Activated CD4-positive, alpha-beta T cell treated with anti-CD3 and anti-CD28 coated beads for 4 hours (primary cell): ENCODE measurements around the gene TIMMDC1.
A peak's percentile ranks its signal among the peaks of the same experiment; 100 is the strongest.
"Not testable (repeated sequence)": the region's sequence is repeated elsewhere in the genome, so short reads cannot be mapped to it uniquely, and the experiment has no call there.

Experiments used
- DNase-seq, 2 donors: peaks; one replicate each; pipeline ENCODE4 v3.0.0-alpha.2; 2020

The TIMMDC1 gene

DNA sequence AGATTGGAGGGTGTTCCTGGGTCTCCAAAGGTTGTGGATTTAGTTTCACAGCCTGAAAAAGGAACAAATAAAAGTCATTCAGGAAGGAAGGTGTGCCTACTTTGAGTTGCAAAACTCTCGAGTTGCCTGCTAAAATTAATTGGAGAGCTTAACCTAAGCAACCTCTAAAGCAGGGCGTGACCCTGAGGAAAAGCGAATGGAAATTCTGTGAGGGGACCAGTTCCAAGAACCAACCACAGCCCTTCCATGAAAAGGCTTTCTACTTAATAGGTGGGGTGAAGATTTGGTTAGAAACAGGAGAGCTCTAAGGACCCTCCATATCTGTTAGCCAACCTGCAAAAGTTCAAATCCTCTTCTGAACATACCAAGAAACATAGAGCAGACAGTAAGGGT lies 59.5 kb downstream of the TIMMDC1 start:
- DNase-seq: peak in 1 of 2 donors; percentile 8

DNA sequence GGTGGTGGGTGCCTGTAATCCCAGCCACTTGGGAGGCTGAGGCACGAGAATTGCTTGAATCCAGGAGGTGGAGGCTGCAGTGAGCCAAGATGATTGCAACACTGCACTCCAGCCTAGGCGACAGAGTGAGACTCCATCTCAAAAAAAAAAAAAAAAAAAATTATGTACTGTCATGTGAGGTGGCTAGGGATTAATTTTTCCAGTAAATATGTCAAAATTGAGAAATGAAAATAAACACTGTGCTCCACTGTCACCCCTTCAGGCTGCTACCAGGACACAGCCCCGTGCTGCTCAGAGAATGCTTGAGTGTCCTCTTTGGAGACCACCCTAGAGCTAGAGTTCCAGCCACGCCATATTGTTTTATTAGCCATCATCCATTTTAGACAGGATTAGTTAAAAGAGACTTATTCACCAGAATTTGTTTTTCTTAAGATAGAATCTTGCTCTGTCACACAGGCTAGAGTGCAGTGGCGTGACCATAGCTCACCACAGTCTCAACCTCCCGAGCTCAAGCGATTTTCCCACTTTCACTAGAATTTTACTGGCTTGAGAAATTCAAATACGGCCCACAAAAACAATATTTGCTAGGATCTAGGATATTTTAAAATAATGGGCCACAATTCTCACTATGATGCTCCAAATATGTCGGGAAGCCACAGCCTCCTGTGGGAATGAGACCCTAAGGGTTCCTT lies 60.4 kb downstream of the TIMMDC1 start:
- no peak for DNase-seq

DNA sequence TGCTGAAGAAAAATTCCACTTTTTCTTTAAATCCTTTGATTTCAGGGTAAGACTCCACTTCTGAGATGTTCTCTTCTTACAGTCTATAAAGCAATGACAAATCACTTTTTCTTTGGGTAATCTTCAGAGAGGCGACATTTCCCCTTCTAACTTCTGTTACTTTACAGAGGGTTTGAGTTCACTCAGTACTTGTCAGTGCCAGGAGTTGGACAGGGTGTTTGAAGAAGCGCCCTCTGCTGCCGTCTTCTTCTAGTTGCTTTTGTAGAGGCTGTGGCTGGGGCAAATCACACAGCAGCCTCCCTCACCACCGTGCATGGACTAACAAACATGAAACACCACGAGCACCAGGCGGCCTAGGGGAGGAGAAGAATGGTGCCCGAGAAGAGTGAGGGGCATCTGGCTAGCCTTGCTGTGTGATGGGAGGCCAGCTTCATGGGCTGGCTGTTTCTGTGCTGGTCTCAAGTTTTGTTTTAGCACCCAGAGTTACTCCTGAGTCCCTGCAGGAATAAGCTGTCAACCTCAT lies 61.2 kb downstream of the TIMMDC1 start, which contains the start of gene CD80:
Gene CD80 (minus strand): TSS at position 174 of the 523 bp plus-strand sequence. CDS start 1,886 bp downstream, outside the sequence.
- peak; percentile 49 for DNase-seq

DNA sequence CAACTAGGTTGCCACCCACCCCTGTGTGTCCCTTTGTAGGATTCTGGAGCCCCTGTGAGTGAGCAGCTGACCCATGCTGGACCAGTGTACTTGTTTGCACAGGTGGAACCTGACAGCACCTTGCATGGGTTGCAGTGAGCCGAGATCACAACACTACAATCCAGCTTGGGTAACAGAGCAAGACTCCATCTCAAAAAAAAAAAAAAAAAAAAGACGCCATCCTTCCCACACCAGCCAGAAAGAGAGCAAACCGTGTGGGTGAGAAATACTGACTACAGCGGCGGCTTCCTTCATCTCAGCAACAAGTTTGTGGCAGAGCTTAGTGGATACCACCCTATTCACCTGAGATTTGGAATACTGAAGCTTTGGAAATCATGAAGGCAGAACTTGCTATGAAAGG lies 61.8 kb downstream of the TIMMDC1 start:
- DNase-seq: no peak

DNA sequence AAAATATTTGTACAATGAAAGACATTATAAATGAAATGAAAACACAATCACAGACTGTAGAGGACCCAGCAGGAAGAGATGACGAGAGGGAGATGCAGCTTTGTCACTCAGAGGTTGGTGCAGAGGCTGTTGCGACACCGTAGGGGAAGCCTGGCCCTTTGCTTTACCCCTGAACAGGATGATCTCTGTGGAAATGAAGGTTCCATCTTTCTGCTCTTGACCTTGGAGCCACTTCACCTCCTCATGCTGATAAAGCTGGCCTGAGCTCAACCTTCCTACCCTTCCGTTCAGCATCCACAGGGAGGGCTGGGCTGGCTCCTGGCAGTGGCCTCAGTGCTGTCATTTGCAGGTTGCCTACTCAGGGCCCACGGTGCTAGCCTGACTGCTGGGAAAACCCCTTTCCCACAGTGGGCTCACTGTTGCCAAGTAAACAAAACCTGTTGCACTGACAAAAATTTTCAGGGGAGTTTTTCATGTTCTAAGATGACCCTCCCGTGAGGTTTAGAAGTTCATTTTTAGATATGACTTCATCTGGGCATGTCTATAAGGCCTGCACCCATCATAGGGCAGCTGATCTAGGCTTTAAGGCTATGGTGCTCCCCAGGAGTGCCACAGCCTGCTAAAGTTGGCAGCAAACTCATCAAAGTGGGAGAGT lies 64.1 kb downstream of the TIMMDC1 start:
- DNase-seq: peak in 1 of 2 donors; percentile 35

DNA sequence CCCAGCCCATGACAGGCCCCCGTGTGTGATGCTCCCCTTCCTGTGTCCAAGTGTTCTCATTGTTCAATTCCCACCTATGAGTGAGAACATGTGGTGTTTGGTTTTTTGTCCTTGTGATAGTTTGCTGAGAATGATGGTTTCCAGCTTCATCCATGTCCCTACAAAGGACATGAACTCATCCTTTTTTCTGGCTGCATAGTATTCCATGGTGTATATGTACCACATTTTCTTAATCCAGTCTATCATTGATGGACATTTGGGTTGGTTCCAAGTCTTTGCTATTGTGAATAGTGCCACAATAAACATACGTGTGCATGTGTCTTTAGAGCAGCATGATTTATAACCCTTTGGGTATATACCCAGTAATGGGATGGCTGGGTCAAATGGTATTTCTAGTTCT lies 65.0 kb downstream of the TIMMDC1 start:
- not testable (repeated sequence) for DNase-seq

DNA sequence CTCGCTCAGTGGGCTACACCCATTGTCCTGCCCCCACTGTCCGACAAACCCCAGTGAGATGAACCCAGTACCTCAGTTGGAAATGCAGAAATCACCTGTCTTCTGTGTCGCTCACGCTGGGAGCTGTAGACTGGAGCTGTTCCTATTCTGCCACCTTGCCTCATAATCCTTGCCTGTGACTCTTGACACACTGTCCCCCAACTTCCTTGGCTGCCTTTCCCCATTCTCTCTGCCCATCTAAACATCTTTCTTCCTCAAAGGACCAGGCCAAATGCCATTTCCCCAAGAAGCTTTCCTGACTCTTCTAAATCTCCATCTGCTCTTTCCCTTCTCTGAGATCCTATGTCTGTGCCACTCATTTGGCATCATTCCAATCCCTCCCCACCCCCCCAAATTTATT lies 70.8 kb downstream of the TIMMDC1 start:
- DNase-seq: no peak

DNA sequence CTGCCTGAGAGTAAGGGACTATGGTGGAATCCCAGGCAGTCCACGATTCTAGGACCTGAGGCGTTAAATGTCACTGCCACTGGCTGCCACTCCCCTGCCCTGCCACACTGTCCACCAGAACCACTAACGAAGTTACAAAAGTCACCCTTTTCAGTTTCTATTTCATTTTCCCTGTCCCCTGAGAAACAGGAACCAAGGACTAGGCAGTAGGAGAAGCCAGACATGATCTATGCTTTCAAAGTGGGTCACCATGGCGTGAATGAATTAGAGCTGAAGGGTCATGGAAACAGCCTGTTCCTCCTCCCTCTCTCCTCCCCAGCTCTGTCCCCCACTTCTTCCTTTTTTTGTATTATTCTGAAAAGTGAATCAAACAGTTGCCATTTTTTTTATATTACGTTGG lies 71.9 kb downstream of the TIMMDC1 start:
- no peak for DNase-seq

DNA sequence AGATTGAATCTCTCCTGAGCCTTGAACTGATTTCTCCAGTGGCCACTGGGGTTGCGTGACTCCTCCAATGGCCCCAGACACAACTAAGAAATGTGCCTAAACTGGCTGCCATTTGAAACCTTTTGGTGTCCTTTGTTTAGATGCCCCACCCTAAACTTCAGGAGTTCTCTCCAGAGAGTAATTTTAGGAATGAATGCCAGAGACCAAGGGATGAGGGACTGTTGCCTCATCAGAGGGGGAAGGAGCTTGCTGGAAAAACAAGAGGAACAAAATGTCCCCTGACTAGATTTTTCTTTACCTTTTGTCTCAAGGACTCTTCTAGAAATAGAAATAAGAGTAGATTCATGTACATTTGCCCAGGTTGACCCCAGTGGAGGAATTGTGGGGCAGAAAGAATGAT lies 72.9 kb downstream of the TIMMDC1 start:
- DNase-seq: no peak

DNA sequence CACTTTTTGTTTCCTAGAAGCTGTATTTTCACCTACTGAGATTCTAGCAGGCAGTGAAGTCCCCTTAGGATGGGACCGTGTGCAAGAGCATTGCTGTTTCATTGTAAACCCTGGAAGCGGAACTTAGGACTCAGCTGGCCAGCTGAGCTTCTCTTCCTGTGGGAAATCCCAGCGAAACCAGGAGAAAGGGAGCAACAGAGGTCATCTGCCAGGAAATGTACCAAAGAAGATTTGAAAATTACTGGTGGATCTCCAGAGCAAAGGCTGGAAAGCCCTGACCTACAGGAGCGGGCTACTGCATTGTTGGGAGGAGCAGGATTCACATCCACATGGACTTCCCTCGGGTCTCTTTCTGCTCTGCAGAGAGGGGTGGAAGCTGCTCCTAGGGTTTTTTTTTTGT lies 73.3 kb downstream of the TIMMDC1 start:
- no peak for DNase-seq
